ENCODE measurements around the gene KRT37. TPM values are rescaled to one million over a fixed set of nuclear protein-coding genes. Genes with fewer than 3 reads are reported as not detected.
"Not testable (repeated sequence)": the region's sequence is repeated elsewhere in the genome, so short reads cannot be mapped to it uniquely, and the experiment has no call there.

KRT37 gene
- total RNA-seq, 1 donor from 2014 or later = not detected

GRCh38 chr17:41406205-41406604 lies 18.2 kb downstream of the KRT37 start:
- no peak for DNase-seq (ENCODE audit: low spot score)

- DNase-seq (ENCODE audit: low spot score) = no peak
Observed at GRCh38 chr17:41404024-41404671, 20.2 kb downstream of the KRT37 start.

- DNase-seq (ENCODE audit: low spot score) = no peak
Observed at GRCh38 chr17:41403404-41404023, 20.9 kb downstream of the KRT37 start.

- DNase-seq (ENCODE audit: low spot score) = no peak
Observed at GRCh38 chr17:41402161-41402560, 22.2 kb downstream of the KRT37 start.

GRCh38 chr17:41396996-41397660 lies 27.3 kb downstream of the KRT37 start, which contains the start of gene KRT31:
TSS of gene KRT31 (minus strand) at chr17:41397608. CDS start at chr17:41397539, 69 bp downstream.
- DNase-seq (ENCODE audit: low spot score) = no peak

DNA sequence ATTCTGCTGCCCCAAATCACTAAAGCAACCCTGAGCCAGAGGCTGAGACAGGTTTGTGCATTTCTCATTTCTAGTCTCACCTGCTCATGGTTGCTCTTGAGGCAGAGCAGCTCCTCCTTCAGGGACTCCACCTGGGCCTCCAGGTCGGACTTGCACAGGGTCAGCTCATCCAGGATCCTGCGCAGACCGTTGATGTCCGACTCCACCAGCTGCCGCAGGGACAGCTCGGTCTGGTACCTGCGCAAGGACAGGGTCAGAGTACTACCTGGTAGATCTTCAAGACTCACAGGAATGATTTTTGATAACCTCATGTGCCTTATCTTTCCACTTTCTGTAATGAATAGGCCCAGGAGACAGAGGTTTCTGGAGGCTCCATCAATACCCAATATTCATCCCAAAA lies 28.0 kb downstream of the KRT37 start:
- no peak for DNase-seq (ENCODE audit: low spot score)

GRCh38 chr17:41395611-41396010 lies 28.8 kb downstream of the KRT37 start:
- DNase-seq (ENCODE audit: low spot score) = no peak

DNA sequence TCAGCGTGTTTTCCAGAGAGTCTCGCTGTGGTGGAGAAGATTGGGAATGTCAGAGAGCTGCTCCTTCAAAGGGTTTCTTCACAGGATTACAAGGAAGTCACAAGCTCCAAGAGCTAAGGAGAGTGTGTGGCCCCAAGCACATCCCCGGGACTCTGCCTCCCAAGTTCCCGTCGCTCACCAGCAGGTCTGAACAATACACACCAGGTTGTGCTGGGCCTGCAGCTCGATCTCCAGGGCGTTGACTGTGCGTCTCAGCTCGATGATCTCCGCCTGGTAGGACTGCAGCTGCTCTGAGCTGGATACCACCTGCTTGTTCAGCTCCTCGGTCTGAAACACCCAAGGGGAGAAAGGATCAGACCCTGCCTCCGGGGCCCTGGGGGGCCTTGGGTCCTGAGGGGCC lies 29.3 kb downstream of the KRT37 start:
- not testable (repeated sequence) for DNase-seq (ENCODE audit: low spot score)

DNA sequence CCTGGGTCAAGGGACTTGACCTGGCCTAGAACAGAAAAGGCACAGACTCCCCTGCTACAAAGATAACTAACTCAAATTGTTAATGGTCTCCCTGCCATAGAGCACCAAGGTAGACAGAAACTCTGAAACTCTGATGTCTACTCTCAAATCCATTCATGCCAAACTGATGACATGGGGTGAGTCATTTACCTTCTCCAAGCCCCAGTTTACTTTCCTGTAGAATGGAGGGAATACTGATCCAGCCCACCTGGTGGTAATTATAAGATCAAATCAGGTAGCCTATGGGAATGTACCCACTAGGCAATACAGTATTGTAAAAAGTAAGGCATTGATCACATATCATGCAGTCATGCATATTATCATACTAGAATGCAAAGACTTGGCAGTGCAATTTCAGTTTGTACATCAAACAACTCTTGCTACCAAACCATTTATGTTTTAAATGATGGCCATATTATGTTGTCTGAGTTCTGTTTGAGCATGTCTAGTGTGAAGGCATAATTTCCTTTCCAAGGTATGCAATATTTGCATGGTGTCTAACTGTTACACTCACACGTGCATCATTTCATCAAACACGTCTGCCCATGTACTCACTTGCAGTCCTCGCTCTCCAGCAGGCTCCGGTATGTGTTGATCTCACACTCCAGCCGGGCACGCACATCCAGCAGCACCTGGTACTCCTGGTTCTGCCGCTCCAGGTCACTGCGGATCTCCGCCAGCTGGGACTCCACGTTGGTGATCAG lies 30.0 kb downstream of the KRT37 start:
- no peak for DNase-seq (ENCODE audit: low spot score)

GRCh38 chr17:41393826-41394225 lies 30.6 kb downstream of the KRT37 start:
- DNase-seq (ENCODE audit: low spot score) = no peak

DNA sequence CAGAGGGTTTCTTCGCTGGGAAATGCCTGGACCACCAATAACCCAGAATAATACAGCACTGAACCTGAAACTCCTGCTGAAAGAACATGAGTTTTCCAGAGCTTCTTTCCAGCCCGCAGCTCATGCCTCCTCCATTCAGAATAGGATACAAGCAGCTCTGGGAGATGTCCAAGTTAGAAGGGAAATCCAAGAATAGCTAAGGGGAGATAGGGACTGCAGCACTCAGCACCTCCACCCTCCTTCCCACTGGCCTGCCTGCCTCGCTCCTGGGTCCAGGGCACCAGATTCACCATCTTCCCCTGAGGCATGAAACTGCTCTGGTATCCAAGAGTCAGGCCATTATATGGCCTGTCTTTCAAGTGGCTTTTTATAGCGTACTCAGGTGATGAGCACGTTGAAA lies 31.1 kb downstream of the KRT37 start:
- DNase-seq (ENCODE audit: low spot score) = no peak

GRCh38 chr17:41392278-41392677 lies 32.1 kb downstream of the KRT37 start:
- DNase-seq (ENCODE audit: low spot score) = no peak

- no peak for DNase-seq (ENCODE audit: low spot score)
Observed at GRCh38 chr17:41391535-41391934, 32.9 kb downstream of the KRT37 start.

GRCh38 chr17:41390411-41390938 lies 33.9 kb downstream of the KRT37 start:
- no peak for DNase-seq (ENCODE audit: low spot score)

- DNase-seq (ENCODE audit: low spot score) = no peak
Observed at GRCh38 chr17:41387670-41388069, 36.7 kb downstream of the KRT37 start.

GRCh38 chr17:41386227-41386626 lies 38.2 kb downstream of the KRT37 start:
- no peak for DNase-seq (ENCODE audit: low spot score)

GRCh38 chr17:41383690-41384089 lies 40.7 kb downstream of the KRT37 start:
- no peak for DNase-seq (ENCODE audit: low spot score)

DNA sequence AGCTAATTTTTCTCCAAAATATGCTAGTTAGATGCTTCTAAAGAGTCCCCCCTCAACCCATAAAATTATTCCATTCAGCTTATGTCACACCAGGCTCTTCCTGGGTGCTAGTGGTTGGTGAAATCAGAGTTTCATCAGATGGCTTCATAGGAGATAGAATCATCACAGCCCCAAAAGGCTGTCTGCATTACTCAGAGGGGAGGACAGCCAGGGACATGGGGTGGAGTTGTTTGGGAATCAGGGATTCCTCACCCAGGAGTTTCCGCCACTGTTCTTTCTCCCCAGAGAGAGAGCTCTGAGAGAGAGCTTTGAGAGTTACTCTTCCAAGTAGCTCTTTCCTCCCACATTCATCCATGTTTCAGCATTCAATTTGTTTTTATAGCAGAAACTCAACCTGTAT lies 42.0 kb downstream of the KRT37 start:
- DNase-seq (ENCODE audit: low spot score) = no peak

- not testable (repeated sequence) for DNase-seq (ENCODE audit: low spot score)
Observed at GRCh38 chr17:41381943-41382342, 42.4 kb downstream of the KRT37 start, which contains the start of gene KRT34. TSS of gene KRT34 (minus strand) at chr17:41382306. CDS start at chr17:41382246, 60 bp downstream.

- DNase-seq (ENCODE audit: low spot score) = not testable (repeated sequence)
Observed at GRCh38 chr17:41380091-41380490, 44.3 kb downstream of the KRT37 start.

- no peak for DNase-seq (ENCODE audit: low spot score)
Observed at GRCh38 chr17:41377546-41377945, 46.8 kb downstream of the KRT37 start.

Data from mesenteric fat pad (tissue), 1 donor.